GM12865 (cell line): ENCODE data around the gene TAS1R1.

Experiments
- DNase-seq: peaks from one replicate; pipeline ENCODE4 v3.0.0; 2010; ENCODE audit warnings: low read depth
- H3K4me3 ChIP-seq: 2 replicates; pipeline ENCODE4 v1.5.1; 2011; ENCODE audit warnings: mild to moderate bottlenecking, low read depth, low read length, control low read depth
- CTCF ChIP-seq: IDR thresholded peaks from 2 replicates; pipeline ENCODE4 v1.5.1; 2011; ENCODE audit warnings: low read length, control low read depth, low read depth, inconsistent platforms; ENCODE audit not compliant: insufficient read depth; ENCODE audit errors: missing control alignments

Gene TAS1R1

GRCh38 chr1:6512245-6512907 is 42.7 kb upstream of the TAS1R1 start:
- no peak for TF ChIP-seq CTCF
- H3K4me3 ChIP-seq = no peak overlapping the region
- DNase-seq = no peak

GRCh38 chr1:6512908-6513280 is 42.2 kb upstream of the TAS1R1 start:
- TF ChIP-seq CTCF = no peak
- H3K4me3 ChIP-seq = no peak overlapping the region
- no peak for DNase-seq

GRCh38 chr1:6513320-6513801 is 41.7 kb upstream of the TAS1R1 start:
- no peak overlapping the region for H3K4me3 ChIP-seq
- DNase-seq = peak; percentile 21
- TF ChIP-seq CTCF = no peak

GRCh38 chr1:6515771-6516170 is 39.3 kb upstream of the TAS1R1 start:
- no peak overlapping the region for H3K4me3 ChIP-seq
- DNase-seq = no peak
- no peak for TF ChIP-seq CTCF

- TF ChIP-seq CTCF = no peak
- H3K4me3 ChIP-seq = no peak overlapping the region
- no peak for DNase-seq
Measured at GRCh38 chr1:6517435-6517851, 37.7 kb upstream of the TAS1R1 start.

- no peak for DNase-seq
- no peak overlapping the region for H3K4me3 ChIP-seq
- TF ChIP-seq CTCF = no peak
Measured at GRCh38 chr1:6519491-6519934, 35.6 kb upstream of the TAS1R1 start.
